ENCODE results near the gene PRIM2. TPM values are rescaled to one million over a fixed set of nuclear protein-coding genes. Genes with fewer than 3 reads are reported as not detected.
"Not testable (repeated sequence)": the region's sequence is repeated elsewhere in the genome, so short reads cannot be mapped to it uniquely, and the experiment has no call there.

The PRIM2 gene
- total and polyA plus RNA-seq, 2 of the 4 experiments (the other 2 are of a cell fraction), result 11.8 to 37.5 TPM

- H3K36me3 ChIP-seq (ENCODE audit: control insufficient read depth, insufficient read depth, low read length); H3K56ac ChIP-seq (ENCODE audit: extremely low read depth, insufficient read depth, low read length); H2AK5ac ChIP-seq (ENCODE audit: low read depth, low read length); H3K14ac ChIP-seq (replicated peaks; ENCODE audit: low read depth, low read length); CTCF ChIA-PET; H2BK15ac ChIP-seq (ENCODE audit: low read depth, low read length); BruUV-seq (replicated peaks); H3K23ac ChIP-seq (ENCODE audit: low read depth, low read length); H3K9me3 ChIP-seq (ENCODE audit: control insufficient read depth, insufficient read depth, low read length); DNase-seq; intact Hi-C loops (cut with micrococcal nuclease); H2AK9ac ChIP-seq (replicated peaks; ENCODE audit: low read depth, low read length, poor library complexity); H2AFZ ChIP-seq (replicated peaks; ENCODE audit: low read length, poor library complexity); POLR2A ChIA-PET (ENCODE audit: unreplicated experiment); H4K20me1 ChIP-seq (ENCODE audit: insufficient read depth, low read length); H2BK120ac ChIP-seq (ENCODE audit: low read depth, low read length); H3K9me1 ChIP-seq (ENCODE audit: insufficient read depth, low read length); H2BK5ac ChIP-seq (ENCODE audit: low read depth, low read length, poor library complexity, severe bottlenecking); in situ Hi-C loops (cut with MboI; ENCODE audit: low sequenced_read_pairs); H3K4me3 ChIP-seq (ENCODE audit: insufficient read depth, low read depth, low read length); dilution Hi-C loops (cut with HindIII; ENCODE audit: low sequenced_read_pairs, unreplicated experiment); H3K9ac ChIP-seq (ENCODE audit: low read depth, low read length); H3K27me3 ChIP-seq (ENCODE audit: control insufficient read depth, insufficient read depth, low read length); H3K4ac ChIP-seq (ENCODE audit: low read depth, low read length); H3K4me2 ChIP-seq (ENCODE audit: low read depth, low read length); H4K91ac ChIP-seq (ENCODE audit: insufficient read depth, low read depth, low read length); H3K4me1 ChIP-seq (ENCODE audit: control insufficient read depth, insufficient read depth, low read length): not testable (repeated sequence)
- H2BK20ac ChIP-seq (ENCODE audit: low read depth, low read length), result 0 out of 2 replicates have a peak overlapping the region, but pooled peaks have one; percentile 45
- peak overlapping the region; percentile 32; the same call in 1 of the 2 replicates for H3K27ac ChIP-seq (ENCODE audit: insufficient read depth, low read length)
- WGBS, 2 experiments (ENCODE audit: extremely low coverage in 2 of 2, insufficient read length in 1 of 2), result no CpG with 5 or more reads among the region's 2 CpGs
- peaks cover 12 to 23% of the 10 kb centered on the region in 2 experiments for H3K79me1 ChIP-seq (ENCODE audit: low read depth in 1 of 2, low read length in 2 of 2)
- H3K18ac ChIP-seq (ENCODE audit: low read depth, low read length), result peak overlapping the region; percentile 72; the same call in 1 of the 2 replicates
- peak overlapping the region; percentile 93 for H4K5ac ChIP-seq (ENCODE audit: low read depth, low read length)
- peak overlapping the region in 1 of 2 experiments; percentile 22; a peak in 1 of 4 replicates for H4K8ac ChIP-seq (ENCODE audit: low read depth in 2 of 2, low read length in 2 of 2)
- peak; percentile 33; the same call in 1 of the 2 replicates for ATAC-seq (ENCODE audit: low read depth)
- 0 out of 2 replicates have a peak, but pooled peaks have one; percentile 33 for TF ChIP-seq MAFK (IDR thresholded peaks at IDR 0.05; ENCODE audit: low read depth, low read length)
These were observed 128.5 kb downstream of the PRIM2 start for GRCh38 chr6:57445790-57446468.

- H3K18ac ChIP-seq (ENCODE audit: low read depth, low read length); H3K14ac ChIP-seq (replicated peaks; ENCODE audit: low read depth, low read length); H4K5ac ChIP-seq (ENCODE audit: low read depth, low read length); in situ Hi-C loops (cut with MboI; ENCODE audit: low sequenced_read_pairs); H2AK5ac ChIP-seq (ENCODE audit: low read depth, low read length); H2BK5ac ChIP-seq (ENCODE audit: low read depth, low read length, poor library complexity, severe bottlenecking); H2AK9ac ChIP-seq (replicated peaks; ENCODE audit: low read depth, low read length, poor library complexity); H2BK120ac ChIP-seq (ENCODE audit: low read depth, low read length); BruUV-seq (replicated peaks); H4K20me1 ChIP-seq (ENCODE audit: insufficient read depth, low read length); H3K4me1 ChIP-seq (ENCODE audit: control insufficient read depth, insufficient read depth, low read length); H3K36me3 ChIP-seq (ENCODE audit: control insufficient read depth, insufficient read depth, low read length); intact Hi-C loops (cut with micrococcal nuclease); H2BK20ac ChIP-seq (ENCODE audit: low read depth, low read length); H3K4ac ChIP-seq (ENCODE audit: low read depth, low read length); H3K27ac ChIP-seq (ENCODE audit: insufficient read depth, low read length); POLR2A ChIA-PET (ENCODE audit: unreplicated experiment); H3K4me2 ChIP-seq (ENCODE audit: low read depth, low read length); H4K91ac ChIP-seq (ENCODE audit: insufficient read depth, low read depth, low read length); dilution Hi-C loops (cut with HindIII; ENCODE audit: low sequenced_read_pairs, unreplicated experiment); H4K8ac ChIP-seq (ENCODE audit: low read depth in 2 of 2, low read length in 2 of 2); H3K9me3 ChIP-seq (ENCODE audit: control insufficient read depth, insufficient read depth, low read length); H3K9ac ChIP-seq (ENCODE audit: low read depth, low read length); CTCF ChIA-PET; H3K4me3 ChIP-seq (ENCODE audit: insufficient read depth, low read depth, low read length); H2AFZ ChIP-seq (replicated peaks; ENCODE audit: low read length, poor library complexity); ATAC-seq (ENCODE audit: low read depth); H3K23ac ChIP-seq (ENCODE audit: low read depth, low read length); H2BK15ac ChIP-seq (ENCODE audit: low read depth, low read length); DNase-seq; H3K27me3 ChIP-seq (ENCODE audit: control insufficient read depth, insufficient read depth, low read length); H3K9me1 ChIP-seq (ENCODE audit: insufficient read depth, low read length); H3K56ac ChIP-seq (ENCODE audit: extremely low read depth, insufficient read depth, low read length): not testable (repeated sequence)
- no CpG with 5 or more reads among the region's 1 CpG for WGBS, 2 experiments (ENCODE audit: extremely low coverage in 2 of 2, insufficient read length in 1 of 2)
- peaks cover 12 to 24% of the 10 kb centered on the region in 2 experiments for H3K79me1 ChIP-seq (ENCODE audit: low read depth in 1 of 2, low read length in 2 of 2)
These were observed 132.2 kb downstream of the PRIM2 start for GRCh38 chr6:57449496-57450066.

All from IMR-90 (cell line).